Tibial nerve (tissue), 4 donors: Measurements from ENCODE around the gene HDAC2.

Source experiments
- CTCF ChIP-seq, 5 experiments: fragments of 200-600 bp in 3 of 5; fragments of 450-650 bp in 2 of 5; sonication (generic) in 3 of 5; IDR thresholded peaks; one replicate each; pipeline ENCODE4 v1.5.1; 2016 to 2019; ENCODE audit warnings: antibody characterized with exemption in 5 of 5, mild to moderate bottlenecking in 3 of 5, moderate library complexity in 2 of 5
- EP300 ChIP-seq, 2 donors: sonication (generic); formaldehyde crosslinking; IDR thresholded peaks; one replicate each; pipeline ENCODE4 v1.6.1; 2017; ENCODE audit warnings: antibody characterized with exemption in 2 of 2, mild to moderate bottlenecking in 1 of 2
- POLR2A ChIP-seq, 2 donors: fragments of 450-650 bp; IDR thresholded peaks; one replicate each; pipeline ENCODE4 v1.6.1; 2017; ENCODE audit warnings: antibody characterized with exemption in 2 of 2, mild to moderate bottlenecking in 2 of 2, moderate library complexity in 2 of 2

- TF ChIP-seq CTCF (IDR thresholded peaks at IDR 0.05) (no peak), POLR2A (IDR thresholded peaks at IDR 0.05) (no peak), EP300 (IDR thresholded peaks at IDR 0.05) (no peak)
Measured at GRCh38 chr6:114010540-114010939, 39.6 kb upstream of the HDAC2 start.
